WERI-Rb-1 (cell line): ENCODE results near the gene USP22.
A peak's percentile ranks its signal among the peaks of the same experiment; 100 is the strongest.

Source experiments
- DNase-seq: peaks from one replicate; pipeline ENCODE4 v3.0.0-alpha.2; 2020
- H3K27ac ChIP-seq: fragments of 250-450 bp; sonication (Bioruptor Pico); 2 replicates; pipeline ENCODE4 v1.5.1; 2020; ENCODE audit warnings: mild to moderate bottlenecking, moderate library complexity
- H3K27me3 ChIP-seq: fragments of 250-450 bp; sonication (Bioruptor Pico); 2 replicates; pipeline ENCODE4 v1.5.1; 2021; ENCODE audit warnings: mild to moderate bottlenecking, low read depth, moderate library complexity; ENCODE audit not compliant: insufficient read depth, severe bottlenecking
- H3K36me3 ChIP-seq: fragments of 250-450 bp; sonication (Bioruptor Pico); 2 replicates; pipeline ENCODE4 v1.5.1; 2020; ENCODE audit warnings: mild to moderate bottlenecking, moderate library complexity
- H3K4me3 ChIP-seq: 2 replicates; pipeline ENCODE4 v1.5.1; 2011; ENCODE audit warnings: low read depth, mild to moderate bottlenecking, control low read depth, low read length
- H3K9me3 ChIP-seq: fragments of 250-450 bp; sonication (Bioruptor Pico); 2 replicates; pipeline ENCODE4 v1.5.1; 2021; ENCODE audit warnings: mild to moderate bottlenecking, moderate library complexity; ENCODE audit not compliant: severe bottlenecking
- CTCF ChIP-seq: IDR thresholded peaks from 2 replicates; pipeline ENCODE4 v1.5.1; 2011; ENCODE audit warnings: low read depth, mild to moderate bottlenecking, control low read depth, inconsistent platforms, low read length

The USP22 gene

GRCh38 chr17:21020622-21021021, 22.2 kb downstream of the USP22 start:
- no peak for TF ChIP-seq CTCF
- DNase-seq, result no peak
- no peaks in the 10 kb centered on the region for H3K27me3 ChIP-seq
- H3K27ac ChIP-seq, result no peak overlapping the region
- H3K4me3 ChIP-seq, result no peak overlapping the region
- no peaks in the 10 kb centered on the region for H3K9me3 ChIP-seq
- peaks cover 99% of the 10 kb centered on the region for H3K36me3 ChIP-seq

GRCh38 chr17:21019976-21020586, 22.7 kb downstream of the USP22 start:
- peak; percentile 47 for DNase-seq
- no peak overlapping the region for H3K4me3 ChIP-seq
- peaks cover 99% of the 10 kb centered on the region for H3K36me3 ChIP-seq
- H3K27ac ChIP-seq, result no peak overlapping the region
- no peaks in the 10 kb centered on the region for H3K9me3 ChIP-seq
- TF ChIP-seq CTCF, result peak; percentile 43
- H3K27me3 ChIP-seq, result no peaks in the 10 kb centered on the region

GRCh38 chr17:21018894-21019293, 23.9 kb downstream of the USP22 start:
- no peak for DNase-seq
- TF ChIP-seq CTCF, result no peak
- peaks cover 99% of the 10 kb centered on the region for H3K36me3 ChIP-seq
- H3K4me3 ChIP-seq, result no peak overlapping the region
- H3K9me3 ChIP-seq, result no peaks in the 10 kb centered on the region
- H3K27me3 ChIP-seq, result no peaks in the 10 kb centered on the region
- H3K27ac ChIP-seq, result no peak overlapping the region

GRCh38 chr17:21017861-21018260, 24.9 kb downstream of the USP22 start:
- no peak for TF ChIP-seq CTCF
- Histone ChIP-seq H3K27ac (no peak overlapping the region), H3K36me3 (peaks cover 99% of the 10 kb centered on the region), H3K4me3 (no peak overlapping the region), H3K9me3 (no peaks in the 10 kb centered on the region), H3K27me3 (no peaks in the 10 kb centered on the region)
- DNase-seq, result no peak

GRCh38 chr17:21017256-21017655, 25.6 kb downstream of the USP22 start:
- H3K27me3 ChIP-seq, result no peaks in the 10 kb centered on the region
- H3K36me3 ChIP-seq, result peaks cover 99% of the 10 kb centered on the region
- TF ChIP-seq CTCF, result no peak
- DNase-seq, result no peak
- no peaks in the 10 kb centered on the region for H3K9me3 ChIP-seq
- H3K27ac ChIP-seq, result no peak overlapping the region
- no peak overlapping the region for H3K4me3 ChIP-seq

- Histone ChIP-seq H3K36me3 (peaks cover 99% of the 10 kb centered on the region), H3K27ac (no peak overlapping the region), H3K4me3 (no peak overlapping the region), H3K9me3 (no peaks in the 10 kb centered on the region), H3K27me3 (no peaks in the 10 kb centered on the region)
- DNase-seq, result no peak
- no peak for TF ChIP-seq CTCF
Measured at GRCh38 chr17:21016826-21017225, 26.0 kb downstream of the USP22 start.
